Loucy (cell line): ENCODE data around the gene PLK3.

ENCODE experiments used
- H2AFZ ChIP-seq: fragments of 200-600 bp; sonication (generic); 2 replicates; pipeline ENCODE4 v1.6.0; 2016; ENCODE audit warnings: antibody characterized with exemption, mild to moderate bottlenecking, low read length, moderate library complexity
- H3F3A ChIP-seq: fragments of 200-600 bp; 2 replicates; pipeline ENCODE4 v1.6.0; 2016; ENCODE audit warnings: antibody characterized with exemption, low read depth, mild to moderate bottlenecking
- H3K27me3 ChIP-seq: fragments of 200-600 bp; sonication (generic); 2 replicates; pipeline ENCODE4 v1.6.1; 2014; ENCODE audit warnings: low read length, mild to moderate bottlenecking; ENCODE audit not compliant: insufficient read depth, poor library complexity, severe bottlenecking
- H3K36me3 ChIP-seq: fragments of 200-600 bp; sonication (generic); 2 replicates; pipeline ENCODE4 v1.6.1; 2016; ENCODE audit warnings: low read length; ENCODE audit not compliant: insufficient read depth
- H3K4me1 ChIP-seq: fragments of 200-600 bp; sonication (generic); 2 replicates; pipeline ENCODE4 v1.5.1; 2014; ENCODE audit warnings: low read length, mild to moderate bottlenecking; ENCODE audit not compliant: insufficient read depth, poor library complexity, severe bottlenecking
- H3K4me2 ChIP-seq: fragments of 200-600 bp; sonication (generic); 2 replicates; pipeline ENCODE4 v1.6.0; 2014; ENCODE audit warnings: antibody characterized with exemption, low read length, low read depth, mild to moderate bottlenecking; ENCODE audit not compliant: poor library complexity, severe bottlenecking
- H3K4me3 ChIP-seq: fragments of 200-600 bp; sonication (generic); 2 replicates; pipeline ENCODE4 v1.5.1; 2014; ENCODE audit warnings: low read length, mild to moderate bottlenecking, mixed read lengths; ENCODE audit not compliant: poor library complexity, severe bottlenecking
- H3K79me2 ChIP-seq: fragments of 200-600 bp; sonication (generic); 2 replicates; pipeline ENCODE4 v1.6.1; 2014; ENCODE audit warnings: low read length; ENCODE audit not compliant: insufficient read depth
- H3K9ac ChIP-seq: fragments of 200-600 bp; sonication (generic); 2 replicates; pipeline ENCODE4 v1.6.0; 2014; ENCODE audit warnings: mild to moderate bottlenecking, low read depth, low read length, moderate library complexity; ENCODE audit not compliant: poor library complexity, severe bottlenecking
- H3K9me2 ChIP-seq: fragments of 200-600 bp; sonication (generic); replicated peaks from 2 replicates; pipeline ENCODE4 v1.6.1; 2016; ENCODE audit warnings: low read depth, low read length, mixed read lengths
- H3K9me3 ChIP-seq: fragments of 200-600 bp; sonication (generic); 2 replicates; pipeline ENCODE4 v1.6.1; 2014; ENCODE audit warnings: mild to moderate bottlenecking, antibody characterized with exemption, low read length, low read depth; ENCODE audit not compliant: insufficient read depth
- H4K20me1 ChIP-seq: fragments of 200-600 bp; sonication (generic); 2 replicates; pipeline ENCODE4 v1.6.0; 2014; ENCODE audit warnings: antibody characterized with exemption, low read length, mild to moderate bottlenecking; ENCODE audit not compliant: insufficient read depth, poor library complexity, severe bottlenecking
- CTCF ChIP-seq: fragments of 200-600 bp; sonication (generic); conservative IDR thresholded peaks from 2 replicates; pipeline ENCODE4 v1.5.1; 2014; ENCODE audit warnings: mild to moderate bottlenecking, antibody characterized with exemption, low read length
- EZH2phosphoT487 ChIP-seq: fragments of 200-600 bp; IDR thresholded peaks from 2 replicates; pipeline ENCODE4 v1.6.1; 2018; ENCODE audit warnings: antibody characterized with exemption, mild to moderate bottlenecking, moderate library complexity, borderline replicate concordance

Gene PLK3

DNA sequence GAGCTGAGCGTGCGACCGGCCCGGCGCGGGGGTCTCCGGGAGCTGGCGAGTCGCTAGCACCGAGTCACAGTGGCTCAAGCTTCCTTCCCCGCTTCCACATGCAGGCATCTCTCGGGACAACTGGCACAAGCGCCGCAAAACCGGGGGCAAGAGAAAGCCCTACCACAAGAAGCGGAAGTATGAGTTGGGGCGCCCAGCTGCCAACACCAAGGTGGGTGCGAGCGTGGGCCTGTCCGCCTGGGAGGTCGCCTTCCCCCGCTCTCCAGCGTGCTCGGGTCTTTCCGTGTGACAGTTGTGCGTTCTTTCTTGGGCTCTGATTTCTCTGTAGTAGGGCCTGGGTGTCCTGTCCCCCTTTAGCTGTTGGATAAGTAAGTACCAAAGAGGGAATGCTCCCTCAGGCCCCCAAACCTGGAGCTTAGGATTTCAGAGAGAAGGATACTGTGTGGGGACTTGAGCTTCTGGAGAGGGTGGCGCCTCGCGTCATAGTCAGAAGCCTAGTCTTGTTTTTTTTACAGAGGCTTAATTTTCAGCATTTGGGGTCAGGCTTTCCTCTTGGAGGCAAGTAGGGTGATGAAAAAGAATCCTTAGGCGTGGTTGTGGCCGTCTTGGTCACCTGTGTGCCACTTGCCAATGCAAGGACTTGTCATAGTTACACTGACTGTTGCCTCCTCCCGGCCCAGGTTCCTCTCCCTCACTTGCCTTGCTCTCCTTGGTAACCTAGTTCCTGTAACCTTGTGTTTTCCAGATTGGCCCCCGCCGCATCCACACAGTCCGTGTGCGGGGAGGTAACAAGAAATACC, 24.0 kb upstream of the PLK3 start:
- no peaks in the 10 kb centered on the region for H3K9me3 ChIP-seq
- H3K4me1 ChIP-seq: peaks cover 22% of the 10 kb centered on the region
- peaks cover 43% of the 10 kb centered on the region for H3K36me3 ChIP-seq
- H3K9me2 ChIP-seq: no peaks in the 10 kb centered on the region
- H4K20me1 ChIP-seq: peaks cover 46% of the 10 kb centered on the region
- peak overlapping the region; percentile 98 for H3K4me3 ChIP-seq
- H3K9ac ChIP-seq: peak overlapping the region; percentile 98
- peaks cover 65% of the 10 kb centered on the region for H3K79me2 ChIP-seq
- peaks cover 14% of the 10 kb centered on the region for H3K27me3 ChIP-seq
- no peaks in the 10 kb centered on the region for H3F3A ChIP-seq
- H2AFZ ChIP-seq: no peak overlapping the region
- H3K4me2 ChIP-seq: peak overlapping the region; percentile 98
- TF ChIP-seq CTCF (no peak), EZH2phosphoT487 (no peak)

GRCh38 chr1:44776730-44777068, 23.5 kb upstream of the PLK3 start:
- peaks cover 48% of the 10 kb centered on the region for H4K20me1 ChIP-seq
- no peaks in the 10 kb centered on the region for H3K9me3 ChIP-seq
- H3K4me1 ChIP-seq: peaks cover 22% of the 10 kb centered on the region
- H3K27me3 ChIP-seq: peaks cover 14% of the 10 kb centered on the region
- H3K36me3 ChIP-seq: peaks cover 49% of the 10 kb centered on the region
- H3K4me3 ChIP-seq: peak overlapping the region; percentile 98
- H3K9ac ChIP-seq: peak overlapping the region; percentile 98
- TF ChIP-seq CTCF (no peak), EZH2phosphoT487 (no peak)
- H3F3A ChIP-seq: no peaks in the 10 kb centered on the region
- H3K4me2 ChIP-seq: peak overlapping the region; percentile 98
- H2AFZ ChIP-seq: no peak overlapping the region
- peaks cover 65% of the 10 kb centered on the region for H3K79me2 ChIP-seq
- H3K9me2 ChIP-seq: no peaks in the 10 kb centered on the region

DNA sequence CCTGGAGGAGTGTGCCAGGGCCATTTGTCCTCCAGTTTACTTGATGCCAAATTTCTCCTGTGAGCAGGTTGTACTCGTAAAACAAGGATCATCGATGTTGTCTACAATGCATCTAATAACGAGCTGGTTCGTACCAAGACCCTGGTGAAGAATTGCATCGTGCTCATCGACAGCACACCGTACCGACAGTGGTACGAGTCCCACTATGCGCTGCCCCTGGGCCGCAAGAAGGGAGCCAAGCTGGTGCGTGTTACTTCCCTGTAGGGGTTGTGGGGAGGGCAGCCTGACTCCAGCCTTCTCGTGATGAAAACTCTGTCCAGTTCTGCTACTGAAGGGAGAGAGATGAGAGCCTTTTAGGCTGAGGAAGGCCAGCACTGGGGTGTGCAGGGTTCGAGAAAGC, 22.6 kb upstream of the PLK3 start:
- Histone ChIP-seq H3K9me2 (no peaks in the 10 kb centered on the region), H3F3A (no peaks in the 10 kb centered on the region), H3K4me1 (peaks cover 22% of the 10 kb centered on the region), H2AFZ (no peak overlapping the region), H3K9ac (peak overlapping the region; percentile 98), H3K4me3 (peak overlapping the region; percentile 98), H3K36me3 (peaks cover 50% of the 10 kb centered on the region), H4K20me1 (peaks cover 48% of the 10 kb centered on the region), H3K27me3 (peaks cover 14% of the 10 kb centered on the region), H3K79me2 (peaks cover 65% of the 10 kb centered on the region), H3K9me3 (no peaks in the 10 kb centered on the region), H3K4me2 (peak overlapping the region; percentile 98)
- no peak for TF ChIP-seq EZH2phosphoT487
- TF ChIP-seq CTCF: no peak
